Vagina (tissue), 2 donors: ENCODE measurements around the gene EML6. TPM values are rescaled to one million over a fixed set of nuclear protein-coding genes. Genes with fewer than 3 reads are reported as not detected.

Experiments
- DNase-seq, 2 donors: peaks; one replicate each; pipeline ENCODE4 v3.0.0-alpha.2; 2017; ENCODE audit errors: extremely low spot score in 2 of 2
- H3K27ac ChIP-seq: fragments of 200-600 bp; sonication (generic); one replicate; pipeline ENCODE4 v1.5.1; 2019
- H3K27me3 ChIP-seq: fragments of 200-600 bp; sonication (generic); one replicate; pipeline ENCODE4 v1.5.1; 2019
- H3K36me3 ChIP-seq, 2 donors: fragments of 200-600 bp; sonication (generic); one replicate each; pipeline ENCODE4 v1.5.1; 2017 to 2019
- H3K4me1 ChIP-seq: fragments of 200-600 bp; sonication (generic); one replicate; pipeline ENCODE4 v1.5.1; 2019
- H3K4me3 ChIP-seq, 2 donors: fragments of 200-600 bp; sonication (generic); 1 replicate in 1 of 2; 2 replicates in 1 of 2; pipeline ENCODE4 v1.5.1; 2016 to 2019
- H3K9me3 ChIP-seq: fragments of 200-600 bp; sonication (generic); one replicate; pipeline ENCODE4 v1.5.1; 2019
- CTCF ChIP-seq, 3 experiments: fragments of 450-650 bp in 2 of 3; fragments of 200-600 bp in 1 of 3; sonication (generic) in 1 of 3; IDR thresholded peaks; one replicate each; pipeline ENCODE4 v1.5.1; 2017 to 2019; ENCODE audit warnings: antibody characterized with exemption in 3 of 3, mild to moderate bottlenecking in 2 of 3, moderate library complexity in 2 of 3
- POLR2A ChIP-seq, 2 donors: fragments of 450-650 bp; IDR thresholded peaks; one replicate each; pipeline ENCODE4 v1.6.1; 2017; ENCODE audit warnings: antibody characterized with exemption in 2 of 2, mild to moderate bottlenecking in 2 of 2, moderate library complexity in 2 of 2
- POLR2AphosphoS5 ChIP-seq, 2 donors: sonication (generic); formaldehyde crosslinking; IDR thresholded peaks; one replicate each; pipeline ENCODE4 v1.9.0; 2017; ENCODE audit warnings: antibody characterized with exemption in 2 of 2, mild to moderate bottlenecking in 2 of 2, low read depth in 1 of 2; ENCODE audit not compliant: insufficient read depth in 1 of 2
- intact Hi-C: fragments of 100-400 bp; cut with DNase I; formaldehyde crosslinking; loops from one replicate; pipeline ENCODE4 v1.15.1; 2023
- total RNA-seq: library from RNA; depleted of rRNA; stranded (reverse); fragments of >200 nt; gene quantifications from one replicate; pipeline ENCODE4 v1.2.3, GENCODE V29; 2016

The EML6 gene
- total RNA-seq, 1 donor from 2014 or later, result 1.7 TPM

GRCh38 chr2:54887850-54888545 lies 164.5 kb downstream of the EML6 start:
- Histone ChIP-seq H3K36me3 (no peaks in the 10 kb centered on the region), H3K9me3 (no peaks in the 10 kb centered on the region), H3K4me3 (no peak overlapping the region), H3K27ac (no peak overlapping the region), H3K4me1 (no peaks in the 10 kb centered on the region), H3K27me3 (no peaks in the 10 kb centered on the region)
- TF ChIP-seq CTCF (IDR thresholded peaks at IDR 0.05) (no peak), POLR2A (IDR thresholded peaks at IDR 0.05) (no peak), POLR2AphosphoS5 (IDR thresholded peaks at IDR 0.05; ENCODE audit: insufficient read depth in 1 of 2, low read depth in 1 of 2) (no peak)
- intact Hi-C loops, result no loop called here
- no peak for DNase-seq

- Histone ChIP-seq H3K27me3 (no peaks in the 10 kb centered on the region), H3K4me1 (no peaks in the 10 kb centered on the region), H3K27ac (no peak overlapping the region), H3K4me3 (no peak overlapping the region), H3K36me3 (no peaks in the 10 kb centered on the region), H3K9me3 (no peaks in the 10 kb centered on the region)
- DNase-seq, result no peak
- intact Hi-C loops, result no loop called here
- TF ChIP-seq POLR2AphosphoS5 (IDR thresholded peaks at IDR 0.05; ENCODE audit: insufficient read depth in 1 of 2, low read depth in 1 of 2), result no peak
- TF ChIP-seq CTCF (IDR thresholded peaks at IDR 0.05), result no peak
- no peak for TF ChIP-seq POLR2A (IDR thresholded peaks at IDR 0.05)
Measured at GRCh38 chr2:54889053-54889452, 165.6 kb downstream of the EML6 start.

- Histone ChIP-seq H3K9me3 (no peaks in the 10 kb centered on the region), H3K36me3 (no peaks in the 10 kb centered on the region), H3K4me1 (no peaks in the 10 kb centered on the region), H3K27ac (no peak overlapping the region), H3K27me3 (no peaks in the 10 kb centered on the region), H3K4me3 (no peak overlapping the region)
- DNase-seq, result no peak
- intact Hi-C loops, result no loop called here
- TF ChIP-seq POLR2AphosphoS5 (IDR thresholded peaks at IDR 0.05; ENCODE audit: insufficient read depth in 1 of 2, low read depth in 1 of 2) (no peak), POLR2A (IDR thresholded peaks at IDR 0.05) (no peak), CTCF (IDR thresholded peaks at IDR 0.05) (no peak)
Measured at GRCh38 chr2:54891909-54892308, 168.4 kb downstream of the EML6 start.

GRCh38 chr2:54894467-54894866 lies 171.0 kb downstream of the EML6 start:
- TF ChIP-seq CTCF (IDR thresholded peaks at IDR 0.05) (no peak), POLR2A (IDR thresholded peaks at IDR 0.05) (no peak), POLR2AphosphoS5 (IDR thresholded peaks at IDR 0.05; ENCODE audit: insufficient read depth in 1 of 2, low read depth in 1 of 2) (no peak)
- DNase-seq, result no peak
- H3K36me3 ChIP-seq, result no peaks in the 10 kb centered on the region
- intact Hi-C loops, result no loop called here
- H3K9me3 ChIP-seq, result no peaks in the 10 kb centered on the region
- H3K27ac ChIP-seq, result no peak overlapping the region
- no peak overlapping the region for H3K4me3 ChIP-seq
- no peaks in the 10 kb centered on the region for H3K27me3 ChIP-seq
- no peaks in the 10 kb centered on the region for H3K4me1 ChIP-seq

GRCh38 chr2:54895730-54896129 lies 172.3 kb downstream of the EML6 start:
- Histone ChIP-seq H3K4me3 (no peak overlapping the region), H3K36me3 (no peaks in the 10 kb centered on the region), H3K27ac (no peak overlapping the region), H3K9me3 (no peaks in the 10 kb centered on the region), H3K4me1 (peaks cover 4% of the 10 kb centered on the region), H3K27me3 (no peaks in the 10 kb centered on the region)
- intact Hi-C loops, result no loop called here
- TF ChIP-seq CTCF (IDR thresholded peaks at IDR 0.05), result no peak
- no peak for TF ChIP-seq POLR2AphosphoS5 (IDR thresholded peaks at IDR 0.05; ENCODE audit: insufficient read depth in 1 of 2, low read depth in 1 of 2)
- no peak for TF ChIP-seq POLR2A (IDR thresholded peaks at IDR 0.05)
- no peak for DNase-seq
